GM18520 (cell line): ENCODE data around the gene ADCY7.
"Not testable (repeated sequence)": the region's sequence is repeated elsewhere in the genome, so short reads cannot be mapped to it uniquely, and the experiment has no call there.

Source experiments
- ATAC-seq: cut with Tn5 transposase; IDR thresholded peaks from one replicate; pipeline ENCODE4 v1.9.1; 2021; ENCODE audit not compliant: unreplicated experiment

The ADCY7 gene

DNA sequence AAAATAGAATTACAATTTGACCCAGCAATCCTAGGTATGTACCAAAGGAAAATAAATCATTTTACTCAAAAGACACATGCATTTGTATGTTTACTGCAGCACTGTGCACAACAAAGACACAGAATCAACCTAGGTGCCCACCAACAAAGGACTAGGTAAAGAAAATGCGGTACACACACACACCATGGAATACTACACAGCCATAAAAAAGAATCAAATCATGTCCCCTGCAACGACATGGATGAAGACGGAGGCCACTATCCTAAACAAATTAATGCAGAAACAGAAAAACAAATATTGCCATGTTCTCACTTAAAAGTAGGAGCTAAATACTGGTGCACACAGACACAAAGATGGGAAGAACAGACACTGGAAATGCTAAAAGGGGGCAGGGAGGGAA, 66.2 kb downstream of the ADCY7 start:
- no peak for ATAC-seq

DNA sequence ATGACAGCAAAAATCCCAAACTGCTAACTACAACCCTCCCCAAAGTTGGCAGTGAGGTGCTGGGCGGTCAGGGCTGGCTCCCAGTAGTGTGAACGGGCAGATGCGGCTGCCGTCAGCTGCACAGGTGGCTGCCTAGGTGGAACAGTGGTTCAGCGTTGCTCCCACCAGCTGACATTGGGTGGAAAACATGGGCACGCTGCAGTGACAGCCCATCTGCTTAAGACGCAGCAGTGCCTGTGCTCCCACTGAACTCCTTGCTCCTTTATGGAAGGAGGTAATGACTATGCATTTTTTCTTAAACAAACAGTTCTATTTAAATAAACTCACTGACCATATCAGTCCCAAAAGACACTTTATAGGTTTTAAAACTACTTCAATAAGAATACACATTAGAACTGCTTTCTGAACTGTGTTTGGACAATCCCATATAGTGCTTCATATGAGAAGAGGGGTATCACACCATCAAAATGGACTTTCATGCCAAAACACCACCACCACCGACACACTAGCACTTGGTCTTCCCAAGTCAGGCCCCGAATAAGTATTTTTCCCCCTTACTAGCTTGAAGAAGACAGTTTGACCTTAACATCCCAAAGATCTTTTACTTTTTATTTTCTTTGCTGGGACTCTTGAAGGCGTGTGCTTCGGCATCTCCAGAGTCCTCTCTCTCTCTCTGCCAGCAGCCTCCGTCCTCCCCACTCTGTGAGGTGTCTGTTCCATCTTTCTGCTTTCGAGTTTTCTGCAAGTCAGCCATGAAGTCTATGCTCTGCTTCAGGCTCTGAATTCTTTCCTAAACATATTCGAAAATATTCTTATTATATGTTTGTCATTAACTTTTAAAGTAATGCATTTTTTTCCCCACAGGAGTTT, 68.0 kb downstream of the ADCY7 start:
- ATAC-seq = no peak

DNA sequence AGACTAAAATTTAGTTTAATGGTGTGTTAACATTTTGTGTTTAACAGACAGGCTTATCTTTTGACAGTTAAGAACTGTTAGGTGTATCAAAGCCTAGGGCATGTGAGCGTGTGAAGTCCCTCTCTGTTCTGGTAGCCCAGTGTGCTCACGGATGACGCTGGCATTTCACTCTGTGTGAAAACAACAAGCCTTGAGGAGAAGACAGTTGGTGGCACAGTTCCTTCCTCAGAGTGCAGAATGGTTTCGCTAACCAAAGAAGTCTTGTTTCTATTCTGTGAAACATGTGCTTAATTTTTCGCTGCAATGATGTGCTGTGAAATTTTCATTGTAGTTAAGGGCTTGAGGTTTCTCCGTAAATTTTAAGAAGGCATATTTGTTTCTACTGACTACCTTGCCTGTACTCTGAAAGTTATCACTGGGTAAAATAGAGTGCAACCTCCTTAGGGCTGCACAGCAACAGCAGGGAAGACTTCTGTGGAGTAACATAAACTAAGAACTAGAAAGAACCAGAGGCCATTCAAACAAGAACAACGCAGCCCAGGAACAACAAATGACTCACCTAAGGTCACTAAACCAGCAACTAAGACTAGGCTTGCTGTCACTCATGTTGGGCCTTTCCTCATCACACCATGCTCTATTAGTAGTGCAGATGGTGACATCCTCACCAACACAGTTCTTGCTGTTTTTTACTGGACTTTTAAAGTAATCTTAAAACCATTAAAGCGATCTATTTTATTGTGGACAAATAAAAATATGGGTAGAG, 69.0 kb downstream of the ADCY7 start:
- ATAC-seq = no peak

DNA sequence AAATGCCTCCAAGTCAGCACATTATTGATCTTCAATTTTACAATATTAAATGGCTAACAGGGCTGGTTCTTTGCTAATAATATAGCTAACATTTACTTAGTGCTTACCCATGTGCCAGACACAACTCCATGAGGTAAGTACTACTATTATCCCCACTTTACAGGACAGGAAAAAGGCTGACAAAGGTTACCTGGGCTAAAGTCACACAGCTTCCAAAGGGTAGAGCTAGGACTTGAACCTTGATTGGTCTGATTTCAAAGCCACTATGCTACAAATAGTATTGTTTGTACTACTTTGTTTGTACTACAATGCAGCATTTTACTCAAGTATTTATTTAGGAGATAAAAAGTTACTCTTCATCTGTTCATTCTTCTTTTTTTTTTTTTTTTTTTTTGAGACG, 70.5 kb downstream of the ADCY7 start:
- no peak for ATAC-seq

DNA sequence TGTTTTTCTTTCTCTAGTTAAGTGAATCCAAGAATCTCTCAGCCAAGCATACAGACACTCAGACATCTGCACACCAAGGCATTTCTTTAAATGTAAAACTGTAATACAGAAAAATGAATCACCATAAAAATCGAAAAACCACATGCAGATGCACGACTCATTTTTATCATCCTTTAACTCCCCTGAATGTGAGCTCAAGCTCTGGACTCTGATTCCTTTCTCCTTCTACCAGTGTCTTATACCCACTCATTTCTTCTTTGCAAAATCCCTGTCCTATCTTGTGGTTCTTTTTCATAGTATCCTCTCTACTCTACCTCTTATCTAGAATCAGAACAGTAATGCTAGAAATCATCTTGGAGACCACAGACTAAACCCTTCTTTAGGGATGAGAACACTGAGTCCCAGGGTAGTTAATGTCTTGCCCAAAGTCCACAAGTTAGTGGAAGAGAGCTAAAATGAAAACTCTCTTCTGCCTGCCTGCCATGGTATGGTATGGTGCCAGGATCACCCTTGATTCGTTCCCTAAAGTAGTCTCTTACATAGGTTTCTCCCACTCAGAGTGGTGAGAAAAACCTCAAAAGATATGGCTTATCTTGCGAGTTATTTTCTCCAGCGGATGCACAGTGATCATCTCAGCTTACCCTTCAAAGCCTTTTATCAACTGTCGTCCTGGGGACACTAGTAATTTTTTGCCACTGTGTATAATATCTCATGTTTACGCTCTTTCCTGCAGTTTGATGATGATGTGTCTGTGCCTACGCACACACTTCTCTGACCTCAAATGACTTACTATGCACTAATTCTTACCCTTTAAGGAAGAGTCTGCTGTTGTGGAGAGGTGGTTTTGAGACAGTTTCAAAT, 72.2 kb downstream of the ADCY7 start:
- no peak for ATAC-seq

DNA sequence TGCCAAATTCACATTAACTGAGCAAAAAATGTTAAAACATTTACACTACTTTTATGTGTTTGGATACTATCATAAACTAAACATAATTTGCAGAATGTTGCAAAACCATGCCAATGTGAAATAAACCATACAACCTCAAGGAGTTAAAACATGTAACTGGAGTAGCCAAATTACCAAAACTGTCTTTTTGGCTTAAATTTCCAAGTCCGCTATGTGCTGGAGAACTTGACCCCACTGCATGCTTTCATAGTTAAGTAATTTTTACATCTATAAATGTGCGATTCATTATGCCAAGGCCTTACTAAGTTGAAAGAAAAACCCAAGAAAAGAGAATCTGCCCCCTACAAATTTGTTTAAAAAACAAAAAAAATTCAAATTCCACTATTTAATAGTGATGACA, 74.2 kb downstream of the ADCY7 start:
- no peak for ATAC-seq

DNA sequence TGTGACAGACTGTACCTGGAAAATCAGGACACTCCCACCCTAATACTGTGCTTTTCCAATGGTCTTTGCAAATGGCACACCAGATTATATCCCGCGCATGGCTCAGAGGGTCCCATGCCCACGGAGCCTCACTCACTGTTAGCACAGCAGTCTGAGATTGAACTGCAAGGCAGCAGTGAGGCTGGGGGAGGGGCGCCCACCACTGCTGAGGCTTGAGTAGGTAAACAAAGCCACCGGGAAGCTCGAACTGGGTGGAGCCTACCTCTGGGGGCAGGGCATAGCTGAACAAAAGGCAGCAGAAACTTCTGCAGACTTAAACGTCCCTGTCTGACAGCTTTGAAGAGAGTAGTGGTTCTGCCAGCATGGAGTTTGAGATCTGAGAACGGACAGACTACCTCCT, 77.2 kb downstream of the ADCY7 start:
- not testable (repeated sequence) for ATAC-seq

DNA sequence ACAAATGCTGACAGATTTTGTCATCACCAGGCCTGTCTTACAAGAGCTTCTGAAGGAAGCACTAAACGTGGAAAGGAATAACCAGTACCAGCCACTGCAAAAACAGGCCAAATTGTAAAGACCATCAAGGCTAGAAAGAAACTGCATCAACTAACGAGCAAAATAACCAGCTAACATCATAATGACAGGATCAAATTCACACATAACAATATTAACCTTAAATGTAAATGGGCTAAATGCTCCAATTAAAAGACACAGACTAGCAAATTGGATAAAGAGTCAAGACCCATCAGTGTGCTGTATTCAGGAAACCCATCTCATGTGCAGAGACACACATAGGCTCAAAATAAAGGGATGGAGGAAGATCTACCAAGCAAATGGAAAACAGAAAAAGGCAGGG, 78.9 kb downstream of the ADCY7 start:
- ATAC-seq = not testable (repeated sequence)

DNA sequence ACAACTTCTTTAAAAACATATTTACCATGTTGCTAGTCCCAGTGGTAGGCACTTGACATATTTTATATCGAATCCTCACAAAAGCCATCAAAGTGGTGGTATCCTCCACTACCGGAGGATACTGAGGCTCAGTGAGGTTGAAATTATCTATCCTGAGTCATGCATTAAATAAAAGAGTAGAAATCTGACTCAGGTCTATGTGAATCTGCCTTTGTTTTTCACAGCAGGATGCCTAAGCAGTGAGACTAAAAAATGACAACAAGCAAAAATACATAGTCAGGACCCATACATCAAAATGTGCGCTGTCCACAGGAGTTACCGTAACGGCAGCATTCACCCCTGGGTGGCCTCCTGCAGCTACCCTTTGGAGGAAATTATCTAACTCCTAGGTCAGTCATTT, 84.8 kb downstream of the ADCY7 start:
- no peak for ATAC-seq

DNA sequence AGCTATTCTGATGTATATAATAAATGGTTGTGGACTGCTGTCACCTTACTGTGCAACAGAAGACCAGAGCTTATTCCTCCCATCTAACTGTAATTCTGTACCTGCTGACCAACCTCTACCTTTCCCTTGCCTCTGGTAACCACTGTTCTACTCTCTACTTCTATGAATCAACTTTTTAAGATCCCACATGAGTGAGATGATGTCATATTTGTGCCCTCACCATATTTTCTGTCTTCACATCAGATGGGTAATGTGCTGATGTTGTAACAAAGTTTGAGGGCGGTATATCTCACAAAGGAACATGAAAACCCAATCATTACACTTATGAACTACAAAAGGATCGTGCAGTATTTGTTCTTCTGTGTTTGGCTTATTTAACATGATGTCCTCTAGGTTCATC, 85.6 kb downstream of the ADCY7 start:
- ATAC-seq = no peak

DNA sequence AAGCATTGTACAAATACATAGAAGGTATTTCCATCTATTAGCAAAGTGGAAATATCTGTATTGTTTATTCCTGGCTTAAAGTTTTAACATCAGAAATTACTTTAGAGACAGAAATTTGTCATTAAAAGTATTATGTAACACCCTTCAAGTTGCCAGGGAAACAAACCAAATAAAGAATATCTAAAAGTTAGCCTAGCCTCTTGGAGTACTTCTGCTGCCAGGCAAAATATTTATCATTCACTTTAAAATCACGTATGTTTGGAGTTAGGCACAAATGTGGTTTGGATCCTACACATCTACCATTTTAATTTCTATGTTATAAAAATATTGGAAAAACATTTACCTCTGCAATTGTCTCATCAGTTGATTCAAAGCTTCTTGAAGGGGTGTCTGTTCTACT, 87.7 kb downstream of the ADCY7 start:
- no peak for ATAC-seq

DNA sequence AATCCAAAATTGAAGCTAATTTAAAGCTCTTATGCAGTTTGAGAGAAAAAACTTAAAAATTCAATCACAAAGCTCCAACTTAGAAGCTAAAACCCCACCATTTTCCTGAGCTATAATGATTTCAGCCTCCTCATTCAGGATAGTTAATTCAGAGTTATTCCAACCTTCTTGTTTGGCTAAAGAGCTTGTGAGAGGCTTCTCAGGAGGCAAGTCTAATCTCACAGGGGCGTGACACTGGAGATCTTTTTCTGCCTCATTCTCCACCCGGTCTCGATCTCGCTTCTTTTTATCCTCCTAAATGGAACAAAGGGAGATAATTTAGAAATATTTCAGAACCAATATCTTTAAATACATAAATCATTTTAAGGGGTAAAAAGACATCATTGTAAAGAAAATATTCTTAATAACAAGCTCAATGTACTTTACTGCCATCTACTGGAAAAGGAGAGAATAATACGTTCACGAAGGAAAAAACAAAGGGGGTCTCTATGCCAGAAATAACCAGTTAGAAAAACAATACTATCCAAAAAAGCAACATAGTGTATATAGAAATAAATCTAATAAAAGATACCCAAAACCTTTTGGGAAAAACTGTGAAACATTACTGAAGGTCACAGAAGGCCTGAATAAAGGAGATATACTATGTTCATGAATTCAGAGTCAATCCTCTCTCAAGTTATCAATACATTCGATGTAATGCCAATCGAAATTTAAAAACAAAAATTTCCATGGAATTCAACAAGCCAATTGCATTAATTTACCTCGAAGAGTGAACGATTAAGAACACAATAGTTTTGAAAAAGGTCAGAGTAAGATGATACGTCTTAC, 88.5 kb downstream of the ADCY7 start:
- no peak for ATAC-seq

DNA sequence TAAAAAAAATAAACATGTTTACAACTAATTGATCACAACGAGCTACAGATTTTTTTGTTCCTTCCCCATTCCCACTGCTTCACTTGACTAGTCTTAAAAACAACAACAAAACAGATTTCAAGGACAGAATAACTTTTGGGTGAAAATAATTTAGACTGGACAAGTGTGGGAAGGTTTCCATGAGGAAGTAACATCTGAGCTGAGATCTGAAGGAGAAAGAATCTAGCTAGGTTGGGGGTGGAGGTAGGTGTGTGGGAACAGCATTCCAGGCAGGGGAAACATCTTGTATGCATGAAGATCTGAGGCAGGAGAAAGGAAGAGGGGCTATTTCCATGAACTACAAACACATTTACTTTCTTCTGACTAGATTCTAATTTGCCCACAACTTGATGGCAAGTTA, 93.3 kb downstream of the ADCY7 start:
- ATAC-seq = no peak

DNA sequence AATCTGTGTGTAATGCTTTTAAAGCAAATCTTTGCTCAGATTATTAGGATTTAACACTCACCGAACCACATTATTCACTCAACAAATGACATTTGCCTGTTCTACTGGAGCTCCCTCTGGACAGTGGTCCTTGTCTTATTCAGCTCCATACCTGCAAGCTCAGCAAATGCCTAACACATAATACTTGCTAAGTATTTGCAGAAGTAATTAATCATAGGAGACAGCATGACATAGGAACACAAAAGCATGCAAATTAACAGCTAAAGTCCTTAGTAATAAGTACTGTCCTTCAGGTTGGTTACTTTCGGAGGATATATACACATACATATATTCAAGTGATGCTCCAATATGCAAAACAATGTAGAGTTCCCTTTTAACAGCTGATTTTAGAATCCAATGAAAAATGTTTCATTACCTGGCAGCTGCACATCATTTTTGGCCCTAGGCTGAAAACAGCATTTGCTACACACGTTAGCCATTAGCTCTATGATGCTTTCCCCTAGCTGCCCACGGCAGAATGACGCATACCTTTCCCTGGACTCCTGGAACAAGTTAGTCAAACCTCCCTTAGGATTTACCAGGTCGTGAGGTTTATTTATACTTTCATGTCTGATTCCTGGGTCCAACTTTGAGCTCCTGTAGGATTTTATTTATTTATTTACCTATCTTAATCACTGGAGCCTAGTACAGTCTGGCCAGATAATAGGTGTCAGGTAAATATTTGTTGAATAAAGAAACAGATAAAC, 93.9 kb downstream of the ADCY7 start:
- ATAC-seq = no peak

DNA sequence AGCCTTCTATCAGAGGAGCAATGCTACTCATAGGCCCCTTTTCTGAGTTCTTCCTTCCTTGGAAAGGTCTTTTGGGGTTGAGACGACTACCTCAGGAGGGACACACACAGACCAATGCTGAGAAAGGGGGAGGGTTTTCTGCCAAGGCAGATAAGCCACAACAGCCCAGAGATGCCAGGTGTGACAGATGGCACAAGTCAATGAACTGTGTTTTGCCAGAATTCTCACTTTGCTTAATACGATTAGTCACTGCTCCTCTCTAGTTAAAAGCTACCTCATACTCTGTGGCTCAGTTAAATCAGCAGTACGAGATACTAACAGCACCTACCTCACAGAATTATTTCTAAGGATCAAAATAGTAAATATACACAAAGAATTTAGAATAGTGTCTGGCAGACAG, 94.4 kb downstream of the ADCY7 start:
- no peak for ATAC-seq

DNA sequence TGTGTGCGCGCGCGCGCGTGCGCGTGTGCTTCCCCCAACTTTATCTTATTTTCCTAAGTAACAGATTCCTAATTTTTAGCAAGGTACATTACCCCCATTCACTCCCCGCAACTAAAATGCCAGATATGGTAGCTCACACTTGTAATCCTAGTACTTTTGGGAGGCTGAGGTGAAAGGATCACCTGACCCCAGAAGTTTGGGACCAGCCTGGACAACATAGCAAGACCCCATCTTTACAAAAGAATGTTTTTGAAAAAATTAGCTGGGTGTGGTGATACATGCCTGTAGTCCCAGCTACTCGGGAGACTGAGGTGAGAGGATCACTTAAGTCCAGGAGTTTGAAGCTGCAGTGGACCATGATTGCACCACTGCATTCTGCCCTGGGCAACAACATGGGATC, 97.3 kb downstream of the ADCY7 start:
- no peak for ATAC-seq

DNA sequence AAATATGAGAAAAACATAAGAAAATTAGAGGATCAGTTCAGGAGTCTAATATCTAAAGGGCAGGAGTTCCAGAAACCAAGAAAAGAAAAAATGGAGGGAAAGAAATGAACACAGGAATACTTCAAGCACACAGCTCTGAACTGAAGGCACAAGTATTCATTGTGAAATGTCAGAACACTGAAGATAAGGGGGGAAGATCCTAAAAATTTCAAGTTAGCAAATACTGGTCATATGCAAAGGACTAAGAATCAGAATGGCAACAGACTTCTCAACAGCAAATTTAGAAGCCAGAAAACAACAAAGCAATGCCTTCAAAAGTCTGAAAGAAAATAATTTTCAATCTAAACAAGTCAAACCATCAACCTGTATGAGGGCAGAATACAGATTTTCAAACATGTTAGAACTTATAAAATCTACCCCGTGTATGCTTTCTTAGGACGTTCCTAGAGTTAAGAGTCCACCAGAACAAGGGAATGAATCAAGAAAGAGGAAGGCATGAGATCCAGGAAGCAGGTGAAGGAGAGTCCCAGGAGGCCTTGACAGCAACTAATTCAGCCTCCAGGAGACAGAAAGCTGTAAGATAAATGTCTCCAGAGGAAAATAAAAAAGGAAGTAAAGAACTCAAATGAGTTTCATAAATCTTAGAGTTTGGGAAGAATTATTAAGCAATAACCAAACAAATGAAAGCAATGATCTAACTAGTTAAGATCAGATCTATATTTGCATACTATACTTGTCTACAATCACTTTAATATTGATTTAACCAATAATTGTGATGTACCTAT, 99.6 kb downstream of the ADCY7 start:
- ATAC-seq = no peak
